ENCODE measurements around the gene SH3PXD2B.

SH3PXD2B gene

GRCh38 chr5:172440486-172440885, 13.8 kb downstream of the SH3PXD2B start:
- peaks cover 45% of the 10 kb centered on the region for H3K4me1 Mint-ChIP-seq
- TF ChIP-seq CTCF (IDR thresholded peaks at IDR 0.05; ENCODE audit: unreplicated experiment in 3 of 3), result no peak
- no peaks in the 10 kb centered on the region for H3K36me3 Mint-ChIP-seq (ENCODE audit: low read depth)
- H3K4me3 Mint-ChIP-seq, result no peak overlapping the region
- H3K27ac Mint-ChIP-seq, result no peak overlapping the region
- no peaks in the 10 kb centered on the region for H3K27me3 Mint-ChIP-seq (ENCODE audit: low read depth)
- H3K9me3 Mint-ChIP-seq, result no peaks in the 10 kb centered on the region

GRCh38 chr5:172439785-172440477, 14.4 kb downstream of the SH3PXD2B start:
- H3K9me3 Mint-ChIP-seq, result no peaks in the 10 kb centered on the region
- H3K4me1 Mint-ChIP-seq, result peaks cover 41% of the 10 kb centered on the region
- no peaks in the 10 kb centered on the region for H3K27me3 Mint-ChIP-seq (ENCODE audit: low read depth)
- no peak overlapping the region for H3K27ac Mint-ChIP-seq
- no peak for TF ChIP-seq CTCF (IDR thresholded peaks at IDR 0.05; ENCODE audit: unreplicated experiment in 3 of 3)
- H3K36me3 Mint-ChIP-seq (ENCODE audit: low read depth), result no peaks in the 10 kb centered on the region
- no peak overlapping the region for H3K4me3 Mint-ChIP-seq

GRCh38 chr5:172438319-172438668, 16.0 kb downstream of the SH3PXD2B start:
- Mint-ChIP-seq H3K9me3 (no peaks in the 10 kb centered on the region), H3K4me1 (peaks cover 26% of the 10 kb centered on the region), H3K4me3 (no peak overlapping the region), H3K36me3 (ENCODE audit: low read depth) (no peaks in the 10 kb centered on the region), H3K27me3 (ENCODE audit: low read depth) (no peaks in the 10 kb centered on the region), H3K27ac (no peak overlapping the region)
- TF ChIP-seq CTCF (IDR thresholded peaks at IDR 0.05; ENCODE audit: unreplicated experiment in 3 of 3), result no peak

GRCh38 chr5:172437445-172438318, 16.6 kb downstream of the SH3PXD2B start:
- Mint-ChIP-seq H3K27ac (no peak overlapping the region), H3K4me3 (no peak overlapping the region), H3K9me3 (no peaks in the 10 kb centered on the region), H3K4me1 (peaks cover 22% of the 10 kb centered on the region), H3K36me3 (ENCODE audit: low read depth) (peaks cover 5% of the 10 kb centered on the region), H3K27me3 (ENCODE audit: low read depth) (no peaks in the 10 kb centered on the region)
- TF ChIP-seq CTCF (IDR thresholded peaks at IDR 0.05; ENCODE audit: unreplicated experiment in 3 of 3), result no peak

GRCh38 chr5:172436879-172437369, 17.4 kb downstream of the SH3PXD2B start:
- no peak overlapping the region for H3K4me3 Mint-ChIP-seq
- peak overlapping the region in 1 of 3 experiments; percentile 41 for H3K27ac Mint-ChIP-seq
- TF ChIP-seq CTCF (IDR thresholded peaks at IDR 0.05; ENCODE audit: unreplicated experiment in 3 of 3), result no peak
- peaks cover 11% of the 10 kb centered on the region for H3K36me3 Mint-ChIP-seq (ENCODE audit: low read depth)
- no peaks in the 10 kb centered on the region for H3K9me3 Mint-ChIP-seq
- H3K27me3 Mint-ChIP-seq (ENCODE audit: low read depth), result no peaks in the 10 kb centered on the region
- peaks cover 17% of the 10 kb centered on the region for H3K4me1 Mint-ChIP-seq

All from nephron (organoid).